HEK293T (cell line): Measurements from ENCODE around the gene TIMM50.

Source experiments
- CTCF ChIA-PET: fragments of 350-600 bp; formaldehyde crosslinking; extraction: SDS; loops from one replicate; lab custom pipeline; 2021; ENCODE audit warnings: antibody characterized with exemption, inconsistent platforms; lab: Yijun Ruan, JAX
- POLR2A ChIA-PET: fragments of 350-600 bp; formaldehyde crosslinking; extraction: SDS; loops from one replicate; lab custom pipeline; 2020; ENCODE audit warnings: antibody characterized with exemption, inconsistent platforms; lab: Yijun Ruan, JAX
- DNase-seq: peaks from one replicate; pipeline ENCODE4 v3.0.0; 2012; ENCODE audit warnings: mixed read lengths; ENCODE audit errors: extremely low spot score
- ARNT ChIP-seq: fragments of 450-650 bp; IDR thresholded peaks from 2 replicates; pipeline ENCODE4 v1.6.1; 2017; ENCODE audit warnings: mild to moderate bottlenecking
- BHLHE40 ChIP-seq: fragments of 450-650 bp; IDR thresholded peaks from 2 replicates; pipeline ENCODE4 v1.6.1; 2016; ENCODE audit warnings: mild to moderate bottlenecking, moderate library complexity, borderline replicate concordance
- CTBP1 ChIP-seq: fragments of 450-650 bp; IDR thresholded peaks from 2 replicates; pipeline ENCODE4 v1.6.1; 2016; ENCODE audit warnings: borderline replicate concordance
- ELF4 ChIP-seq: fragments of 450-650 bp; IDR thresholded peaks from 2 replicates; pipeline ENCODE4 v1.6.1; 2017; ENCODE audit warnings: antibody characterized with exemption
- FOXA1 ChIP-seq: fragments of 450-650 bp; IDR thresholded peaks from 2 replicates; pipeline ENCODE4 v1.6.1; 2016; ENCODE audit warnings: mild to moderate bottlenecking
- FOXK2 ChIP-seq: fragments of 450-650 bp; IDR thresholded peaks from 2 replicates; pipeline ENCODE4 v1.6.1; 2016; ENCODE audit warnings: mild to moderate bottlenecking
- FOXM1 ChIP-seq: fragments of 450-650 bp; IDR thresholded peaks from 2 replicates; pipeline ENCODE4 v1.6.1; 2017; ENCODE audit warnings: mild to moderate bottlenecking, borderline replicate concordance
- HDGF ChIP-seq: fragments of 450-650 bp; IDR thresholded peaks from 2 replicates; pipeline ENCODE4 v1.6.1; 2017; ENCODE audit warnings: antibody characterized with exemption, borderline replicate concordance
- L3MBTL2 ChIP-seq: fragments of 450-650 bp; conservative IDR thresholded peaks from 2 replicates; pipeline ENCODE4 v1.6.1; 2016; ENCODE audit warnings: mild to moderate bottlenecking
- LEF1 ChIP-seq: fragments of 450-650 bp; IDR thresholded peaks from 2 replicates; pipeline ENCODE4 v1.6.1; 2017; ENCODE audit warnings: mild to moderate bottlenecking, borderline replicate concordance
- NFRKB ChIP-seq: fragments of 450-650 bp; IDR thresholded peaks from 2 replicates; pipeline ENCODE4 v1.6.1; 2016; ENCODE audit warnings: mild to moderate bottlenecking, moderate library complexity
- SP1 ChIP-seq: fragments of 450-650 bp; IDR thresholded peaks from 2 replicates; pipeline ENCODE4 v1.6.1; 2017
- SUZ12 ChIP-seq: fragments of 450-650 bp; IDR thresholded peaks from 2 replicates; pipeline ENCODE4 v1.6.1; 2016; ENCODE audit warnings: mild to moderate bottlenecking
- TARDBP ChIP-seq: fragments of 450-650 bp; IDR thresholded peaks from 2 replicates; pipeline ENCODE4 v1.6.1; 2016
- ZNF384 ChIP-seq: fragments of 450-650 bp; IDR thresholded peaks from 2 replicates; pipeline ENCODE4 v1.6.1; 2016
- TF ChIP-seq, protein P1 (sequence below): fragments of 450-650 bp; IDR thresholded peaks from 2 replicates; pipeline ENCODE4 v1.6.1; 2016

TIMM50 gene

GRCh38 chr19:39469567-39469966, 11.1 kb upstream of the TIMM50 start:
- POLR2A ChIA-PET: interaction anchor here (2.1 kb wide), 1 partner anchor 34 kb away, joined by 7 read pairs; the partner anchor contains the start of gene RPS16
- TF ChIP-seq, protein P1, sequence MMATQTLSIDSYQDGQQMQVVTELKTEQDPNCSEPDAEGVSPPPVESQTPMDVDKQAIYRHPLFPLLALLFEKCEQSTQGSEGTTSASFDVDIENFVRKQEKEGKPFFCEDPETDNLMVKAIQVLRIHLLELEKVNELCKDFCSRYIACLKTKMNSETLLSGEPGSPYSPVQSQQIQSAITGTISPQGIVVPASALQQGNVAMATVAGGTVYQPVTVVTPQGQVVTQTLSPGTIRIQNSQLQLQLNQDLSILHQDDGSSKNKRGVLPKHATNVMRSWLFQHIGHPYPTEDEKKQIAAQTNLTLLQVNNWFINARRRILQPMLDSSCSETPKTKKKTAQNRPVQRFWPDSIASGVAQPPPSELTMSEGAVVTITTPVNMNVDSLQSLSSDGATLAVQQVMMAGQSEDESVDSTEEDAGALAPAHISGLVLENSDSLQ: no peak
- DNase-seq: no peak
- CTCF ChIA-PET: no interaction called here

DNA sequence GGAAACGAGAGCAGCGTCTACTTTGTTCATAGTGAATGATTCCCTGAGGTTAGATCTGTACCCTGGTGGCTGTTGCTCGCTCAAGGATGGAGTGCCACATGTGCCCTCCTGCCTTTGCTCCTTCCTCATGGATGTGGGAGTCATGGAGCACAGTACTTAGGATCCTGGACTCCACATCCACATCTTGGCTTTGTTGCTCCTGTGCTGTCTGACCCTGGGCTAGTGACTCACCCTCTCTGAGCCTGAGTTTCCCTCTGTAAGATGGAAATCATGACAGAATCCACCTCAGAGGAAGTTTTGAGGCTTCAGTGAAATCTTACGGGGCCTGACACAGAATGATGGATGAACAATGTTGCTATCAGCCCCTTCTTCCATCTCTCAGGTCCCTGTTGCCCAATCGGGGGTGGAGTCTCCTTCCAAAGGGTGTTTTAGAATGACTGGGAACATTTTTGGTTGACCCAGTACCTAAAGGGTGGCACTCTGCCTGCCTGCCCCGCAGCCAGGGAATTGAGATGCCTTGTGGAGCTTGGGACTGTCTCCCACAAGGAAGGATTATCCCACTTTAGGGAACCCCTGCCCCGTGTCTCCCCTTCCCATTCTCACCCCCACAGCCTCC, 9.8 kb upstream of the TIMM50 start:
- DNase-seq: no peak
- TF ChIP-seq CTBP1 (no peak), ZNF384 (no peak), SUZ12 (no peak), ARNT (no peak), FOXM1 (no peak), FOXK2 (no peak), NFRKB (no peak), TARDBP (no peak), FOXA1 (no peak), LEF1 (no peak), ELF4 (no peak), SP1 (no peak), HDGF (no peak)
- TF ChIP-seq, protein P1: no peak
- CTCF ChIA-PET: no interaction called here
- POLR2A ChIA-PET: interaction anchor here (1.6 kb wide), 1 partner anchor 35 kb away, joined by 10 read pairs; the partner anchor contains the start of gene RPS16

DNA sequence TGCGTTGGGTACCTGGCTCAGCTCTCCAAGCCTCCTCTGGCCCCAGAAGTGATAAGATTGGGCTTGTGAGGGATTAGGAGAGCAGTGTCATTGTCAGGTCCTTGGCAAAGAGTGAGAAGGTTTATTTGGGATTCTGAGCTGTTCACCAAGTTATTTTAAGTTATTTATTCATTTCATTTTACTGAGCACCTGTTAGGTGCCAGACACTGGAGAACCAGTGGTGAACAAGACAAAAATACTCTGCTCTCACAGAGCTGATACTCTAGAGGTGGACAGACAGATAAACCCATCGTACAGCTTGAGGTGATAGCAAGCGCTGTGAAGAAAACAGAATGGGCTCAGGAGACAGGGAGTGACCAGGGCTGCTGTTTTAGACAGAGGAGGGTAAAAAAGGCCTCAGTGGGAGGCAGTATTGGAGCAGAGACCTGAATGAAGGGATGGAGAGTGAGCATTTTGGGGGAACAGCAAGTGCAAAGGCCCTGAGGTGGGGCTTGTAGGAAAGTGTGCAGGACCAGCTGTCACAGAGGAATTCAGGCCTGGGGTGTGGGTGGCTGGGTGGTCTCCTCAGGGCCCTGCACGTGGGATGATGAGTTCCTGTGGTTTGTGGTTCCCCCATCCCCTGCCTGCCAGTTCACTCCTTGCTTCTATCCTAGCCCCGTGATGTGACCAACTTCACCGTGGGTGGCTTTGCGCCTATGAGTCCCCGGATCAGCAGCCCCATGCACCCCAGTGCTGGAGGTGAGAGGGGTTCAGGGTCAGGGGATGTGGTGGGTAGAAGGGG, 8.7 kb upstream of the TIMM50 start:
- CTCF ChIA-PET: interaction anchor here (0.6 kb wide), 3 partner anchors 10 to 165 kb away, joined by 3 to 5 read pairs (median 3); no protein-coding TSS in a partner anchor
- DNase-seq: no peak
- POLR2A ChIA-PET: interaction anchor here (1.0 to 1.6 kb wide), 2 partner anchors 8 to 36 kb away, joined by 3 to 10 read pairs; partner anchors contain the start of genes RPS16 and TIMM50
- TF ChIP-seq ZNF384: no peak
- no peak for TF ChIP-seq LEF1
- no peak for TF ChIP-seq CTBP1
- TF ChIP-seq FOXK2: no peak
- TF ChIP-seq, protein P1: no peak
- TF ChIP-seq FOXA1: no peak
- no peak for TF ChIP-seq FOXM1
- no peak for TF ChIP-seq ARNT
- TF ChIP-seq L3MBTL2: no peak
- TF ChIP-seq BHLHE40: no peak
- no peak for TF ChIP-seq NFRKB
- TF ChIP-seq HDGF: no peak
- no peak for TF ChIP-seq SUZ12
- no peak for TF ChIP-seq SP1

GRCh38 chr19:39472746-39473442, 7.7 kb upstream of the TIMM50 start:
- CTCF ChIA-PET: no interaction called here
- POLR2A ChIA-PET: no interaction called here

More at GRCh38 chr19:39472746-39473442, 7.7 kb upstream of the TIMM50 start:
- DNase-seq: no peak
- no peak for TF ChIP-seq SUZ12
- no peak for TF ChIP-seq L3MBTL2
- no peak for TF ChIP-seq NFRKB
- TF ChIP-seq ELF4: no peak
- no peak for TF ChIP-seq FOXK2
- no peak for TF ChIP-seq FOXM1
- TF ChIP-seq, protein P1: no peak
- TF ChIP-seq ZNF384: no peak
- no peak for TF ChIP-seq SP1
- TF ChIP-seq BHLHE40: no peak
- no peak for TF ChIP-seq TARDBP
- no peak for TF ChIP-seq LEF1
- TF ChIP-seq CTBP1: no peak
- TF ChIP-seq HDGF: no peak
- TF ChIP-seq FOXA1: no peak
